G401 (cell line): Measurements from ENCODE around the gene WDR18. TPM values are rescaled to one million over a fixed set of nuclear protein-coding genes. Genes with fewer than 3 reads are reported as not detected.
A peak's percentile ranks its signal among the peaks of the same experiment; 100 is the strongest.
"Not testable (repeated sequence)": the region's sequence is repeated elsewhere in the genome, so short reads cannot be mapped to it uniquely, and the experiment has no call there.

ENCODE experiments used
- DNase-seq: peaks from one replicate; pipeline ENCODE4 v3.0.0-alpha.2; 2015; ENCODE audit warnings: low spot score
- in situ Hi-C: cut with HindIII; loops from 2 replicates; pipeline ENCODE4 v1.10.0; 2016; ENCODE audit warnings: low sequenced_read_pairs, mixed read lengths
- total RNA-seq: library from RNA; depleted of rRNA; stranded (reverse); fragments of >200 nt; shearing (Covaris generic); gene quantifications from 2 replicates; pipeline ENCODE4 v1.2.3, GENCODE V29; 2014

The WDR18 gene
- total RNA-seq, 1 experiment from 2014 or later, result 176 TPM

DNA sequence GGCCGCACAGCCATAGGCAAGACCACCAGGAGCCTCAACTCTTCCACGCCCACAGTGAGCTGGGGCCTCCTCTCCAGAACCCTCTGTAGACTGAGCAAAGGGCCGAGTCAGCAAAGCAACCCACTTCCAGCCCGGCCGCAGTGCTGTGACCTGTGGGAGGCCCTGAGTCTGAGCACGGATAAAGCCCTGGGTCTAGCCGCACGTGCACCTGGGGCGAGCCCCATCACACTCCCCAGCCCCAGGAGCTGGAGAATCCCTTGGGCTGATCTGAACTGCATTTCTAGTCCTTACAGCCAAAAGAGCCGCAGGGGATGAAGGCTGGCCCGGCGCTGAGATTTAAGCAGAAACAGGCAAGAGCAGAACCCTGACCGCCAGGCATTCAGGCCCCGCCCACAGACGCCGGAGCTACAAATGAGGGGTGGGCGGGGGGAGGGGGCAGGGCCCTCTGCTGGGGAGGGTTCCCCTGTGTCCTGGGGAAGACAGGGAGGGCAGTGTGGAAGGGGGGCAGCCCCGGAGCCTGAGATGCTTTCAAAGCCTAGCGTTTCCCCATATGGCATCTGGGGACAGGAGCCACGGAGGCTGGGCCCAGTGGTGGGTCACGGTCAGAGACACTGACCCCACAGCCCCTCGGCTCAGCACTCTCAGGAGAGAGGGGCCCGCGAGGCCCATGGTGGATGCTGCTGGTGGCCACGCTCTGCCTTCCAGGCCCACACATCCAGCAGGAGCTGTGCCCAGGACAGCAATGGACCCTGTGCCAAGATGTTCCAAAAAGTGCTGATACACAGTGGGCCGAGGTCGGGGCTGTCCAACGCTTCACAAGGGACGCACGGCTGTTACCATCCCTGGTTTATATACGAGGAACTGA, 31.9 kb downstream of the WDR18 start:
- DNase-seq, result peak; percentile 23
- in situ Hi-C loops, result no loop called here

DNA sequence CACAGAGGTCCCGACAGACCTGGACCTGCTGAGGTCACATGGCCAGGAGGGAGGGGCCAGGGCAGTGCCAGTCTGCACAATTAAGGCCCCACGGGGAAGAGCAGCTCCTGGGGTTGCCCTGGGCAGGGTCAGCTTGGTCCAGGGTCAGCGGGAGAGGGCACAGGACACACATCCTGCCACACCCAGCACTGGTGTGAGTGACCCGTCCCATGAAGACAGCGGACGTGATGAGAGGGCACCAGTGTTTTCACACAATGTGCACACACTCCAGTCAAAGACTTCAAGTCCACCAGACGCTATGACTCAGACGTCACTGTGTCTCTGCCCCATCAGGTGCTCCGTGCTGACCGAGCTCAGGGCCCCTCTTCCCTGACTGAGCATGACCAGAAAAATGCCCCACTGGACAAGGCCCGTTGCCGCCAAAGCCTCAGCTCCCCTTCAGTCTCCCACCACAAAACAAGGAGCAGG, 32.5 kb downstream of the WDR18 start:
- in situ Hi-C loops, result no loop called here
- DNase-seq, result peak; percentile 25

DNA sequence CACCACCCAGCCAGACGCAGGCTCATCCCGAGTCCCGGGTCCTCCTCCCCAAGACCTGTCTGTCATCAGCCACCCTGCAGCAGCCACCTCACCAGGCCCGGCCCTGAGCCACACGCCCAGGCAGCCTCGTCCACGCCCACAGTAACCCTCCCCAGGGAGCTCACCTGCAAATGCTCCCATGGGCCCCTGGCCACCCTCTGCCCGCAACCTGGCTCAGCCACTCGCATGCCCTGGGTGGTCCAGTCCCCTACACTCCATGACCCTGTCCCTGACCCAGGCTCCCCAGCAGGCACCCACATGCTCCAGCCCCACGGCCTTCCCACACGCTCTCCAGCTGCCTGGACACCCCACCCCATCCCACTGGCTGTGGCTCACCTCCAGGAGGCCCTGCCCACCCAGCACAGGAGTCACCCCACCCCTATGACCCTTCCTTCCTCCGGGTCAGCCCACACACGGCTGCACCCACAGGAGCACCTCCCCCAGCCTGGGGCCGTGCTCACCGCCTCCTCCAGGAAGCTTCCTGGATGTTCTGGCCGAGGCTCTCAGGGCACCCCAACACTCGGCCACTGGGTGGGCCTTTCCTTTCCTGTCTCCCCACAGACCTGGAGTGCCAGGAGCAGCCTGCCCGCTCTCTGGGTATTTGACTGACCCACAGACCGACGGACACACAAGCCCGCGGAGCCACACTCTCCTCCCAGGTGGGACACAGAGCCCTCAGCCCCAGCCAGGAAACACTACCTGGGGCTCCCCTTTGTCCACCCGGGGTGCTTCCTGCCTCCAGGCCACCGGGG, 33.2 kb downstream of the WDR18 start:
- in situ Hi-C loops, result no loop called here
- no peak for DNase-seq

DNA sequence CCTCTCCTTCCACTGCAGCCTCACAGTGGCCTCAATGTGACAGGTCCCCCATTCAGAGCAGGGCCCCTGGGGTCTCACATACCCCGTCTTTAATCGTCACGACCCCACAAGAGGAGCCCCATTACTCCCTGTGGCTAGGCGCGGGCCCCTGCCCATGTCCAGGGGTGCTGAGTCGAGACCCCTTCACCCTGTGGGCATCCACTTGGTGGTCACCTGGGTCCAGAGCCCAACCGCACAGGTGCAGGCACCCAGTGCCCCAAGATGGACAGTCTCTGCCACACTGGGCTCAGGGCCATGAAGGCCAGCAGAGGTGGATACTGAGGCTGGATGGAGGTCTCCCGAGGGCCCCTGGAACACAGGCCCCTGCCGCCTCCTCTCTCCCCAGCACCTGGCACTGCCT, 33.8 kb downstream of the WDR18 start:
- DNase-seq, result no peak

DNA sequence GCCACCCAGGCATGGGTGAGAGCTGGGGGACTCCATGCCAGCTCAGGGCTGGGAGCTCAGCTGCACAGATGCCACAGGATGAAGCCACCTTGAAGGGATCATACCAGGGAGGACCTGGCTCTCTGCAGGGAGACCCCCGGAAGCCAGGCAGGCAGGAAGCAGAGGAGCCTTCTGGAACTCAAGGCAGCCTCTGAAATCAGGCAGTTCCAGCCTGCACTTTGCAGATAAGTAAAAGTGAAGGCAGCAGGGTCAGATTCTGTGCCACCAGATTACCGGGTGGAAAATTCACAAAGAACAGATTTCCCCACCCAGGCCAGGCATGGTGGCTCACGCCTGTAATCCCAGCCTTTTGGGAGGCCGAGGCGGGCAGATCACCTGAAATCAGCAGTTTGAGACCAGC, 34.2 kb downstream of the WDR18 start:
- no peak for DNase-seq
- in situ Hi-C loops, result no loop called here

More for the DNA sequence above, 33.8 kb downstream of the WDR18 start:
- in situ Hi-C loops, result no loop called here

DNA sequence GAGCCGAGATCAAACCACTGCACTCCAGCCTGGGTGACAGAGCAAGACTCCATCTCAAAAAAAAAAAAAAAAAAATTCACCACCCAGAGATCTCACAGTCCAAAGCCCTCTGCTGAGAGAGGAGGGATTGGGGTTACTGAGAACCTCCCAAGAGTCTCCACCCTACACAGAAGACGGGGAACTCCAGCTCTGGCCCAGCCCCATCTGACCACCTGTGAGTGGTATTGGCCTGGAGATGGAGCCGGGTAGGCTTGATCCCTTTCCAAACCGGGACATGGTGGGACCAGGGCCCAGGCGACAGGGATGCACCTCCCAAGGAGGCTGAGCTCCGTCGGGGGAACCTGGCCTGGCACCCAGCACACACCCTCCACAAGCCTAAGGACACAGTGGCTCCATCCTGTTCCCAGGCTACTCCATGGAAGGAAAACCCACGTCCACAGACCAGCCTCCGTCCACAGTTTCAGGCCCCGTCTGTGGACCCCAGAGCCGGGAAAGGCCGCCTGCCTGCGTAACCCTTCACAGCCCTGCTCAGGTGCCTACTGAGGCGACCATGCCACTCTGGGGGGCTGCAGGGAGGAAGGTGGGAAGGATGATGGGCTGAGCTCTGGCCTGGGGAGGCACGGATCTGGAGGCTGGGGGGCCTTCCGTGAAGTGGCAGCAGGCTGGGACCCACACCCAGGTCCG, 34.9 kb downstream of the WDR18 start:
- in situ Hi-C loops, result no loop called here
- no peak for DNase-seq

DNA sequence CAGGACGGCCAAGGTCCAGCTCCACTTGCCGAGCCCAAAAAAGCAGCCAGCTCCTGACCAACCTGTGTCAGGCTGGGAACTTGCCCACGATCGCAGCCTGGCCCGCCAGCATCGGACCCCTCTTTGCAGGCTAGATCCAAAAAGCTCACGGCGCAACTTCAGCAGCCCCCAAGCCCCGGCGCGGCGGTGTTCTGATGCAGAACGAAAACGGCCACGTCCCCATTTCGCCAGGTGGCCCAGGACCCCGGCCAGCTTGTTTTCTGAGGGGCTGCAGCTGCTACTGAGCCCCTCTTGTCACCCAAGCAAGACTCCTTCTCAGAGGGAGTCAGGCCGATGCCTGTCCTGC, 35.4 kb downstream of the WDR18 start:
- in situ Hi-C loops, result no loop called here
- no peak for DNase-seq

DNA sequence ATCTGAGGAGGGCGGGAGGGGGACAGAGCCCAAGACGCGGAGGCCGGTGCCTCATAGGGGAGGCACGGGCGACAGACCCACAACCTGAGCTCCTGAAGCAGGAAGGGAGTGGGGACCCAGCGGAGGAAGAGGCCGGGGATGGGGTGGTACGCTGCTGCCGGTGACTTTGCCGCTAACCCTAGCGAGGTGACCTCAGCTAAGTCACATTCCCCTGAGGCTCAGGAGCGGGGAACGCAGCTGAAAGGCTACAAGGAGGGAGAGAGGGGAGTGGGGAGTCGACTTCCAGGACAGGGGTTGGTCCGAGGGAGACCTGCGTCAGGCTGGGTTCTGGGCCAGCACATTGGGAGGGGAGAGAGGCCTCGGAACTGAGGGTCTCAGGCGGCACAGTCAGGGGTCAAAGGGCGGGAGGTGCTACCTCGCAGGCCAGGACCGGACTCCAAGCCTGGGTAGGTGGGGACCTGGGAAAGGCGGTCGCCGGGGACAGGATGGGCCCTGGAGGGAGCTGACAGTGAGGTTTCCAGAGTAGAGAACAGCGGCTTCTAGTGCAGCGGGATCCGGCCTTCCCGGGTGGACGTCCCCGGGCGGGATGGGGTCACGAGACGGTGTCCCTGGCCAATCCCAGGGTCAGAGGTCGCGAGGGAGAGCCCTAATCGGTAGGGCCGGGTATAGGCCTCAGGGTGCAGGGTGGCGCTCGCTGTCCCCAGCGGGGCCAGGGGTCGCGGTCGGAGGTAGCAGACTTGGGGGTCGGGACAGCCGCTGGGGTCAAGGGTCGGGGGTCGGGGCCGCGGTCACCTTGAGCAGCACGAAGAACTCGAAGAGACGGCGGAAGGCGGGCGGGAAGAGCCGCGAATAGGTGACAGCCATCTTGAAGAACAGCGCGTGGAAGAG, 36.1 kb downstream of the WDR18 start:
- DNase-seq, result no peak
- in situ Hi-C loops, result no loop called here

DNA sequence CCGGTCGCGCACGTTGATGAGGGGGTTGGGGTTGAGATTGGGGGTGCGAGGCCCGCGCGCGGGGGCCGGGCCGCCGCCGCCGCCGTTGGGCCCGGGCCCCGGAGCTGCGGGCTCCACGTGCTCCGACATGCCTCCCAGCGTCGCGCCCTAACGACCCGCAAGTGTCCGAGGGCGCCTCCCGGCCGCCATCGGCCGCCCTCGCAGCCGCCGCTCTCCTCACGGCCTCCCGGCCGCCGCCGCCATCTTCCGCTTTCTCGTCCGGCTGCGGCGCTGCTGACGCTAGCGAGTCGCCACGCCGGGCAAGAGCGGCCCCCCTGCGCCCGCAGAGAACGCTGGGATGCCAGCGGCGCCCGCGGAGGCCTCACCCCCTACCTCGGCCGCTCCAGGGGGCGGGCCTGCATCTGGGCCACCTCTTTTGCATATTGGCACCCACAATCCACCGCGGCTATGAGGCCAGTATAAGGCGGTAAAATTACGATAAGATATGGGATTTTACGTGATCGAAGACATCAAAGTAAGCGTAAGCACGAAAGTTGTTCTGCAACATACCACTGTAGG, 36.8 kb downstream of the WDR18 start, which contains the start of gene TMEM259:
Gene TMEM259 (minus strand): TSS at position 256 of the 558 bp plus-strand sequence. CDS start 127 bp downstream, at position 129.
- peak; percentile 97 for DNase-seq
- in situ Hi-C loops, result no loop called here

DNA sequence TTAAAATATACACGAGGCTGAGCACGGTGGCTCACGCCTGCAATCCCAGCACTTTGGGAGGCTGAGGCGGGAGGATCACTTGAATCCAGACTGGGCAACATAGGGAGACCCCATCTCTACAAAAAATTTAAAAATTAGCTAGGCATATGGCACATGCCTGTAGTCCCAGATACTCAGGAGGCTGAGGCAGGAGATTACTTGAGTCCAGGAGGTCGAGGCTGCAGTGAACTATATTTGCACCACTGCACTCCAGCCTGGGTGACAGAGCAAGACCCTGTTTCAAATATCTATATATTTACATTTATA, 39.7 kb downstream of the WDR18 start:
- DNase-seq, in situ Hi-C loops: not testable (repeated sequence)

DNA sequence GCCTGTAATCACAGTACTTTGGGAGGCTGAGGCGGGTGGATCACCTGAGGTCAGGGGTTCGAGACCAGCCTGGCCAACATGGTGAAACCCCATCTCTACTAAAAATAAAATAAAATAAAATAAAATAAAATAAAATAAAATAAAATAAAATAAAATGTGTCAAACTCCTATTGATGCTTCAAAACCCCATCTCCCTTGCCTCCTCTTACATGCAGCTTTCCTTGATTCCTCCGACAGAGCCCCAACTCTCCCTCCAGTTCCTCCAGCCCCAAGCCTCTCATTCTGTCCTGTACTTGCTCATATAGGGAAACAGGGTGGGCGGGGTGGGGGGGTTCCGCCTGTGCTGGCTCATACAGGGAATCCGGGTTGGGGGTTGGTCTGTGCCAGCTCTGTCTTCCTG, 40.9 kb downstream of the WDR18 start:
- in situ Hi-C loops, DNase-seq: not testable (repeated sequence)

DNA sequence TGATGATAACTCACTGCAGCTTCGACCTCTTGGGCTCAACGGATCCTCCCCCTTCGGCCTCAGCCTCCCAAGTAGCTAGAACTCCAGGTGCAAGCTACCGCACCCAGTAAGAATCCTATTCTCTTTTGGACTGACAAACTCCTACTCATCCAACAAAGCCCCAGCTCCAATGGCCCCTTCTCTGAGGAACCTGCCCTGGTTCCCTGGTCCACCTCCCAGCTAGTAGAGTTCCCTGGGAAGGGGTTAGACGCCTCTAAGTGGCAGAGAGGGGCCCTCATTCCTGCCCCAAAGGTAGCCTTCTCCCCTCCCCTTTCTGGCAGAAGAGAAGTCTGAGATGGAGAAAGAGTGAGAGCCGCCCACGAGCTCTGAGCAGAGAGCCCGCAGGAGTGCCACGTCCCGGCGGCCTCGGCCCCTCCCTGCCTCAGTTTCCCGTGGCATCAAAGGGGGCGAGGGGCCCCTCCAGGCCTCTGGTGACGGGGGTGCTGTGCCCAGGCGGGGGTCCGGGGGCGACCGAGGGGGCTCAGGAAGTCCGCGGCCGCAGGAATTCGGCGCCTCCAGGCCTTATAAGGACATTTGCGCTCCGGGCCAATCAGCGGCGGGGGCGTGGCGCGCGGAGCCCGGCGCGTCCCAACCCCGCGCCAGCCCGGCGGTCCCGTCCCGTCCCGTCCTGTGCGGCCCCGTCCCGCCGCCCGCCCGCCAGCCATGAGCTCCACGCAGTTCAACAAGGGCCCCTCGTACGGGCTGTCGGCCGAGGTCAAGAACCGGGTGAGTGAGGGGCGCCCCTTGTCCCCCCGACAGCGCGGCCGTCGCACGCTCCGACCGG, 42.0 kb downstream of the WDR18 start, which contains the start of gene CNN2:
Gene CNN2 (plus strand): TSS at position 649 of the 823 bp plus-strand sequence. CDS start 54 bp downstream, at position 703.
- in situ Hi-C loops, result no loop called here
- peak; percentile 33 for DNase-seq

DNA sequence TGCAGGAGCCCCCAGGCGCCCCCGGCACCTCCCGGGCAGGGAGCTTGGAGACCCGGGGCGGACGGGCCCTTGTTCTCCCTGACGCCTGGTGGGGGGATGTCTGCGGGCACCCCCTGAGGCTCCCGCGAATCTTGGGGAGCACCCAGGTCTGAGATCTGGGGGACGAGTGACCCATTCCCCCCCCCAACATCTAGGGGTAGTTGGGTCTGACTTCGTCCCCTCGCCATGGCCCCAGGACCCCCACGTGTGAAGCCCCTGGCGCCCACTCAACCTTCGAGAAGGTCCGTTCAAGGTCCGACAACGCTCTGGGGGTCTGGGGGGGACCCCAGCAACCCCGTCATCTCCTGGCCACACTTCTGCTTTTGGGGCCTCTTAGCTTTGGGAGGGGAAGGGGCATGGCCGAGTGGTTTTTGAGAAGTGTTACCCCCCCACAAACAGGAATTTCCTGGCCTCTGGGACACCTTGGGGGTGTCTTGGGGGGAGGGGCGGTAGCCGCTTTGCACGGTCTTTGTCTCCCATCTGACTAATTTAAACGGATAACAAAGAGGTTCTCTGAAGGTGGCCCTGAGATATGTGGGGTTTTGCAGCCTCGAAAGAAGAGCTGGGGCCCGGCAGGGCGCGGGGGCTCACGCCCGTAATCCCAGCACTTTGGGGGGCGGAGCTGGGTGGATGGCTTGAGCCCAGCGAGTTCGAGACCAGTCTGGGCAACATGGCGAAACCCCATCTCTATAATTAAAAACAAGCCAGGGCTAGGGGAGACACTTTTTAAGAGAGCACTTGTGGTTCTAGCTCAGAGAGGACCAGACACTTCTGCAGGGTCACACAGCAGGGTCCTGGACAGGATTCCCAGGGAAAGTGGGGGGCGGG, 42.9 kb downstream of the WDR18 start:
- in situ Hi-C loops, result no loop called here
- no peak for DNase-seq

DNA sequence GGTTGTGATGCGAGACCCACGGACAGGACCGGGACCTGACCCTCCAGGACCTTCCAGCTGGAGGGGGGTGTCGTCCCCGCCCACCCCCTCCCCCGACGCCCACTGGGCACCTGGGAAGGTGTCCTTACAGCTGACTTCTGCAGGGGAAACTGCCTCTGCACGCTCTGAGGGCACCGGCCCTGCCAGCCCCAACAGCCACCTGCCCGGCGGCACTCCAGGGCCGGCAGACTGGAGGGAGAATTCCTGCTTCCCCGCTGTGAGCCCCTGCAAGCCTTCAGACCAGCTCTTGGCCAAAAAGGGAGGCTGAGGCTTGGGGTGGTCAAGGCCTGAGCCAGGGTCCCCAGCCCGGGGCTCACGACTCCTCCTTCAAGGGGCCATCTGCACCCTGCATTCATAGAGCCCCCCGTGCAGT, 43.5 kb downstream of the WDR18 start:
- DNase-seq, result no peak
- in situ Hi-C loops, result no loop called here

DNA sequence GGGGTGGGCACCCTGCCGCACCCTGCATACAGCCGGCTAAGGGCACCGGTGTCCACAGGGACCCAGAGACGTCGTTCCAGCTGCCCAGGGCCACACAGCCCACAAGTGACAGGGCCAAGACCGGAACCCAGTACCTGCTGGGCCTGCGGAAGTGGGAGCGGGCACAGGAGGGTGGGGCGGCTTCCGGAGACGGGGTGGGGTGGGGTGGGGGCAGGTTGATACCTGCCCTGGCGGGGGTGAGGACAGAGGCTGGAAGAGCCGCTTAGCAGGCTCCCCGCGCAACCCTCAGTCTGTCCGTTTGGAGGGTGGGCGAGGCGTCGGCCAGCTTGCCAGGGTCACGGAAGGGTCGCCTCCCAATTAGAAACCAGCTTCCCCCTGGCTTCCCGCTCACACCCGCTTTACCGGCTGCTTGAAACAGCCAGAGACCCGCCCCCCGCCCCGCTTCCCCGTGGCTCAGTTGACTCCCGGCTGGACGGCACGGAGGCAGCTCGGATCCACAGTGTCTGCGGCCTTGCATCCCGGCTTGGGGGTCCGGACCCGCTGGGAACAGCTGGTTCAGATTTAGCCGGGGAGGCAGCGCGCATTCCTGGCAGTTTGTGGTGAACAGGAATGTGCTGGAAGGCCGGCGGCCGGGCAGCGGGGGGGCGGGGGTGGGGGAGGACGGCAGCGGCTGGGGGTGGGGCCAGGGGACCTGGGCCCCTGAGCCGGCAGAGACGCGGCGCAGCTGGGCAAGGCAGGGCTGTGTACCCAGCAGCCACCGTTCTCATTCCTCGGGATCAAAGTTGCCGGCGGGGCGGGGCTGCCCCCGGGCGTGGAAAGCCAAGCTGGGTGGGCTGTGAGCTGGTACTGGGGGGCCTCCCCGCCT, 44.1 kb downstream of the WDR18 start:
- in situ Hi-C loops, result no loop called here
- DNase-seq, result no peak
